Measurements from ENCODE around the gene GRID1.

Gene GRID1

GRCh38 chr10:86342111-86342863, 24.3 kb downstream of the GRID1 start:
- H3K4me3 ChIP-seq, result no peak overlapping the region
- H3K9ac ChIP-seq, result no peak overlapping the region
- no peaks in the 10 kb centered on the region for H3K27me3 ChIP-seq
- H3K36me3 ChIP-seq, result no peaks in the 10 kb centered on the region
- H3K27ac ChIP-seq, result no peak overlapping the region
- TF ChIP-seq Cebpa-rat (IDR thresholded peaks at IDR 0.05), result no peak
- peaks cover 8% of the 10 kb centered on the region; the same call in 1 of the 2 replicates for H3K9me3 ChIP-seq
- H4K20me1 ChIP-seq, result no peaks in the 10 kb centered on the region
- H3K4me1 ChIP-seq, result peaks cover 36% of the 10 kb centered on the region
- H3K4me2 ChIP-seq, result peak overlapping the region; percentile 79

DNA sequence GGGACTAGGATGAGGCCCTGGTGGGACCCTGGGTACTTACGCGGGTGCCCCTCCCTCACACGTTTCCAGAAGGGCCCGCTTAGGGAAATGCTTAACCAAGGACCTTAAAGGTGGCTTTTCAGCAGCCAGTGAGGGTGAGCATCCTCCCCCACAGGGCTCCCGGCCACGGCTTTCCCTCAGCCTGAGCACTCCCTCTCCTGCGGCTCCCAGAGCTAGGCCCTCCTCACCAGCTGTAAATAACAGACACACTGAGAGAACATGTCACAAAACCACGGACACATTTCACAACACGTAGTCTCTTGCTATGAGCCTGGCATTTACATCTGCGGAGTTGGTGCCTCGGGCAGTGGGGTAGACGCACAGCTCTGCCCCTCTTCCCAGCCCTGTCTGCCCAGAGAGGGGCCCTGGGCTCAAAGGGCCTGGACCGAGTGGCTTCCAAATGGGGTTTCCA, 25.2 kb downstream of the GRID1 start:
- Histone ChIP-seq H4K20me1 (no peaks in the 10 kb centered on the region), H3K4me3 (no peak overlapping the region), H3K4me1 (peaks cover 36% of the 10 kb centered on the region), H3K9ac (no peak overlapping the region), H3K27me3 (no peaks in the 10 kb centered on the region), H3K27ac (0 out of 2 replicates have a peak overlapping the region, but pooled peaks have one; percentile 31), H3K4me2 (peak overlapping the region; percentile 79), H3K9me3 (peaks cover 8% of the 10 kb centered on the region; the same call in 1 of the 2 replicates), H3K36me3 (no peaks in the 10 kb centered on the region)
- no peak for TF ChIP-seq Cebpa-rat (IDR thresholded peaks at IDR 0.05)

GRCh38 chr10:86340991-86341260, 25.7 kb downstream of the GRID1 start:
- Histone ChIP-seq H3K9ac (no peak overlapping the region), H3K4me1 (peaks cover 36% of the 10 kb centered on the region), H3K4me3 (no peak overlapping the region), H3K36me3 (no peaks in the 10 kb centered on the region), H3K27ac (peak overlapping the region; percentile 31; the same call in 1 of the 2 replicates), H3K4me2 (peak overlapping the region; percentile 79), H4K20me1 (no peaks in the 10 kb centered on the region), H3K9me3 (peaks cover 8% of the 10 kb centered on the region; the same call in 1 of the 2 replicates), H3K27me3 (no peaks in the 10 kb centered on the region)
- TF ChIP-seq Cebpa-rat (IDR thresholded peaks at IDR 0.05), result no peak

- Histone ChIP-seq H3K4me2 (peak overlapping the region; percentile 79), H3K9me3 (peaks cover 8% of the 10 kb centered on the region; the same call in 1 of the 2 replicates), H3K27ac (peak overlapping the region; percentile 31; the same call in 1 of the 2 replicates), H3K27me3 (no peaks in the 10 kb centered on the region), H4K20me1 (no peaks in the 10 kb centered on the region), H3K4me3 (no peak overlapping the region), H3K36me3 (no peaks in the 10 kb centered on the region), H3K4me1 (peaks cover 36% of the 10 kb centered on the region), H3K9ac (no peak overlapping the region)
- TF ChIP-seq Cebpa-rat (IDR thresholded peaks at IDR 0.05), result no peak
Observed at GRCh38 chr10:86340176-86340990, 26.2 kb downstream of the GRID1 start.

DNA sequence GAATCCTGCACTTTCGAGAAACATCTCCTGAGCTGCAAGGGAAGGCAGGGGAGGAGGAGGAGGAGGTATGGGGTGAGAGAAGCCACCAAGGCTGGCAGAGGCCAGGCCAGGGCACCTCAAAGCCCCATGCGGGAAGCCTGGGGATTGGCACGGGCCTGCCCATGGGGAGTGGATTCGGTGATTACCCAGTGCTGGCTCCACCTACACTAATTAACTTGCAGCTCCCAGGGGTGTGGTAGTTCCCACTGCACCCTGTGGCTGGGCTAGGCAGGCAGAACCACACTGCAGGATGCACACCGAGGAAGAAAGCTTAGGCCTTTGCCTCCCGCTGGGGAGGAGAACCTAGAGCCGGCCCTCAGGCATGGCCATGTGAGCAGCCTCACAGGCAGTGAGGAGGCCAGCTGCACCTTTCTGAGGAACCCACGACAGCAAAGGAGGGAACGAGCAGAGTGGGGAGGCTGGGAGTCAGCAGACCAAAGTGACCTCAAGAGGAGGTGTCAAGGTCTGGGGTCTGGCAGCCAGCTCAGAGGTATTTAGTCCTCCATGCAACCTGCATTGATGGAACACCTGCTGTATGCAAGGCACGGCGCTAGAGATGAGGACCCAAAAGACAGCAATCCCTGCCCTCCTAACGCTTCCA, 27.2 kb downstream of the GRID1 start:
- Histone ChIP-seq H4K20me1 (no peaks in the 10 kb centered on the region), H3K4me3 (no peak overlapping the region), H3K9me3 (peaks cover 8% of the 10 kb centered on the region; the same call in 1 of the 2 replicates), H3K36me3 (no peaks in the 10 kb centered on the region), H3K27ac (no peak overlapping the region), H3K4me2 (no peak overlapping the region; the same call in 1 of the 2 replicates), H3K27me3 (no peaks in the 10 kb centered on the region), H3K9ac (no peak overlapping the region), H3K4me1 (peaks cover 36% of the 10 kb centered on the region)
- TF ChIP-seq Cebpa-rat (IDR thresholded peaks at IDR 0.05), result no peak

GRCh38 chr10:86337121-86337601, 29.4 kb downstream of the GRID1 start:
- H3K27ac ChIP-seq, result no peak overlapping the region
- no peak for TF ChIP-seq Cebpa-rat (IDR thresholded peaks at IDR 0.05)

DNA sequence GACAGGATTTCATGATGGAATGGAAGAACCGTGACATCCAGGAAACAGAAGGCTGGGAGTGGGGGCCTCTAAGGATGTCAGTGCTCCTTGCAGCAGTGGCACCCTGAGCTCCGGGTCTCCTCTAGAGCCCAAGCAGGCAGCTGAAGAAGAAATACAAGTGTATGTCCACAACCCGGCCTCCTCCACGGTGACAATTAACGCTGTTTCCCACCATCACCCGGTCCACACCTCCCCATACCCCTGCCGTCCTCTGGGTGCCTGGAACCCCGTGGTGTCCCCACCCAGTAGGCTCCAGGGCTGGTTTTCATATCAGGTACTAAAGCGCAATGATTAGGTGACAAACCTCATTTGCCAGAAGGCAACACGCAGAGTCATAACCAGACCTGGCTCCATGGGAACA, 30.3 kb downstream of the GRID1 start:
- Histone ChIP-seq H3K4me2 (no peak overlapping the region), H3K4me1 (peaks cover 21% of the 10 kb centered on the region), H3K9ac (no peak overlapping the region), H3K4me3 (no peak overlapping the region), H4K20me1 (no peaks in the 10 kb centered on the region), H3K27me3 (no peaks in the 10 kb centered on the region), H3K36me3 (no peaks in the 10 kb centered on the region), H3K27ac (no peak overlapping the region), H3K9me3 (peaks cover 8% of the 10 kb centered on the region; the same call in 1 of the 2 replicates)
- no peak for TF ChIP-seq Cebpa-rat (IDR thresholded peaks at IDR 0.05)

More at GRCh38 chr10:86337121-86337601, 29.4 kb downstream of the GRID1 start:
- Histone ChIP-seq H3K9me3 (peaks cover 8% of the 10 kb centered on the region; the same call in 1 of the 2 replicates), H3K4me1 (peaks cover 29% of the 10 kb centered on the region), H3K4me3 (no peak overlapping the region), H4K20me1 (no peaks in the 10 kb centered on the region), H3K27me3 (no peaks in the 10 kb centered on the region), H3K9ac (no peak overlapping the region), H3K4me2 (no peak overlapping the region), H3K36me3 (no peaks in the 10 kb centered on the region)

- H3K9me3 ChIP-seq, result peaks cover 8% of the 10 kb centered on the region; the same call in 1 of the 2 replicates
- no peaks in the 10 kb centered on the region for H4K20me1 ChIP-seq
- no peaks in the 10 kb centered on the region for H3K27me3 ChIP-seq
- no peaks in the 10 kb centered on the region for H3K36me3 ChIP-seq
- no peak overlapping the region for H3K9ac ChIP-seq
- no peak overlapping the region for H3K4me3 ChIP-seq
- H3K4me1 ChIP-seq, result peaks cover 16% of the 10 kb centered on the region
- no peak for TF ChIP-seq Cebpa-rat (IDR thresholded peaks at IDR 0.05)
- H3K4me2 ChIP-seq, result no peak overlapping the region
- H3K27ac ChIP-seq, result no peak overlapping the region
Observed at GRCh38 chr10:86335831-86336230, 30.8 kb downstream of the GRID1 start.

DNA sequence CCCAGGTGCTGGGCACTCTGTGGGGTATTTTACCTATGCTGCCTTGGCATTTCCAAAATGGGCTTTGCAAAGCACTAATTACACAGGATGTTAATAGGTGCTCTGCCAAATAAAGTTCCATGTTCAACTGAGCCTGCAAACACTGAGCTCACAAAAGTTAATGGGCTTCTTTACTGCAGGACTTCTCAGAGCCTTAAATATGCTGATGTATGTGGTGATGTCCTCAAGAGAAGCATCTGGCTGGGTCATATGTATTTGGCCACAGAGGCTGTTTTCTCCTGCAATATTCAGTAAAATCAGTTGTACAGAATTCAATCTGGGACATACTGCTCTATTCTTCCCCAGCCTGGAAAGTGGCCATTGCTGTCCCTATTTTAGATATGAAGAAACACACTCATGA, 31.3 kb downstream of the GRID1 start:
- Histone ChIP-seq H3K4me3 (no peak overlapping the region), H3K4me2 (no peak overlapping the region), H3K4me1 (peaks cover 10% of the 10 kb centered on the region), H3K36me3 (no peaks in the 10 kb centered on the region), H3K27me3 (no peaks in the 10 kb centered on the region), H4K20me1 (no peaks in the 10 kb centered on the region), H3K9ac (no peak overlapping the region), H3K27ac (no peak overlapping the region), H3K9me3 (peaks cover 8% of the 10 kb centered on the region; the same call in 1 of the 2 replicates)
- no peak for TF ChIP-seq Cebpa-rat (IDR thresholded peaks at IDR 0.05)

All from BLaER1 (cell line).